DND-41 (cell line): ENCODE measurements around the gene OTOP3.

Source experiments
- EZH2 ChIP-seq: IDR thresholded peaks from 3 replicates; pipeline ENCODE4 v1.6.1; 2012; ENCODE audit warnings: borderline replicate concordance, low read depth, mild to moderate bottlenecking, moderate library complexity, low read length, inconsistent platforms; ENCODE audit not compliant: severe bottlenecking
- TF ChIP-seq, protein P1 (sequence below): IDR thresholded peaks from 2 replicates; pipeline ENCODE4 v1.5.1; 2012; ENCODE audit warnings: borderline replicate concordance, low read length, moderate library complexity, mild to moderate bottlenecking; ENCODE audit not compliant: poor library complexity, severe bottlenecking; ENCODE audit errors: extremely low read depth

GRCh38 chr17:74987418-74987908, 51.8 kb downstream of the OTOP3 start, which contains the start of gene CDR2L:
- TF ChIP-seq EZH2, result no peak
- TF ChIP-seq, protein P1, sequence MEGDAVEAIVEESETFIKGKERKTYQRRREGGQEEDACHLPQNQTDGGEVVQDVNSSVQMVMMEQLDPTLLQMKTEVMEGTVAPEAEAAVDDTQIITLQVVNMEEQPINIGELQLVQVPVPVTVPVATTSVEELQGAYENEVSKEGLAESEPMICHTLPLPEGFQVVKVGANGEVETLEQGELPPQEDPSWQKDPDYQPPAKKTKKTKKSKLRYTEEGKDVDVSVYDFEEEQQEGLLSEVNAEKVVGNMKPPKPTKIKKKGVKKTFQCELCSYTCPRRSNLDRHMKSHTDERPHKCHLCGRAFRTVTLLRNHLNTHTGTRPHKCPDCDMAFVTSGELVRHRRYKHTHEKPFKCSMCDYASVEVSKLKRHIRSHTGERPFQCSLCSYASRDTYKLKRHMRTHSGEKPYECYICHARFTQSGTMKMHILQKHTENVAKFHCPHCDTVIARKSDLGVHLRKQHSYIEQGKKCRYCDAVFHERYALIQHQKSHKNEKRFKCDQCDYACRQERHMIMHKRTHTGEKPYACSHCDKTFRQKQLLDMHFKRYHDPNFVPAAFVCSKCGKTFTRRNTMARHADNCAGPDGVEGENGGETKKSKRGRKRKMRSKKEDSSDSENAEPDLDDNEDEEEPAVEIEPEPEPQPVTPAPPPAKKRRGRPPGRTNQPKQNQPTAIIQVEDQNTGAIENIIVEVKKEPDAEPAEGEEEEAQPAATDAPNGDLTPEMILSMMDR, result peak; percentile 36
